HAP-1 (cell line): Measurements from ENCODE around the gene BCAS3.
A peak's percentile ranks its signal among the peaks of the same experiment; 100 is the strongest.

Experiments
- DNase-seq, 2 experiments: peaks; one replicate each; pipeline ENCODE4 v3.0.0-alpha.2; 2016 to 2020; ENCODE audit warnings: low spot score in 2 of 2
- H3K27me3 ChIP-seq: fragments of 250-450 bp; sonication (Bioruptor Pico); 2 replicates; pipeline ENCODE4 v1.5.1; 2020; ENCODE audit warnings: low read depth, mild to moderate bottlenecking, moderate library complexity
- H3K36me3 ChIP-seq: fragments of 250-450 bp; sonication (Bioruptor Pico); replicated peaks from 2 replicates; pipeline ENCODE4 v1.5.1; 2020; ENCODE audit warnings: mild to moderate bottlenecking
- H3K4me1 ChIP-seq: fragments of 250-450 bp; sonication (Bioruptor Pico); 2 replicates; pipeline ENCODE4 v1.5.1; 2020; ENCODE audit warnings: mild to moderate bottlenecking
- H3K4me3 ChIP-seq: fragments of 250-450 bp; sonication (Bioruptor Pico); 2 replicates; pipeline ENCODE4 v1.5.1; 2020; ENCODE audit warnings: mild to moderate bottlenecking, moderate library complexity
- H3K9me3 ChIP-seq: fragments of 250-450 bp; sonication (Bioruptor Pico); 2 replicates; pipeline ENCODE4 v1.5.1; 2020; ENCODE audit warnings: mild to moderate bottlenecking, moderate library complexity
- in situ Hi-C: fragments of 300-500 bp; cut with MboI; formaldehyde crosslinking; loops from 3 replicates; pipeline ENCODE4 v1.14.3; 2020; ENCODE audit warnings: low sequenced_read_pairs, inconsistent platforms, mixed read lengths

Gene BCAS3

GRCh38 chr17:61312406-61313295 lies 635.0 kb downstream of the BCAS3 start:
- Histone ChIP-seq H3K4me1 (no peaks in the 10 kb centered on the region), H3K27me3 (no peaks in the 10 kb centered on the region), H3K4me3 (no peak overlapping the region), H3K9me3 (no peaks in the 10 kb centered on the region), H3K36me3 (no peaks in the 10 kb centered on the region)
- in situ Hi-C loops = no loop called here
- no peak for DNase-seq

GRCh38 chr17:61313461-61314326 lies 636.0 kb downstream of the BCAS3 start:
- in situ Hi-C loops = no loop called here
- Histone ChIP-seq H3K4me1 (no peaks in the 10 kb centered on the region), H3K9me3 (no peaks in the 10 kb centered on the region), H3K27me3 (no peaks in the 10 kb centered on the region), H3K4me3 (no peak overlapping the region), H3K36me3 (no peaks in the 10 kb centered on the region)
- no peak for DNase-seq

- Histone ChIP-seq H3K9me3 (no peaks in the 10 kb centered on the region), H3K36me3 (no peaks in the 10 kb centered on the region), H3K27me3 (no peaks in the 10 kb centered on the region), H3K4me1 (no peaks in the 10 kb centered on the region), H3K4me3 (no peak overlapping the region)
- no peak for DNase-seq
- in situ Hi-C loops = no loop called here
These were observed 636.9 kb downstream of the BCAS3 start for GRCh38 chr17:61314368-61315078.

GRCh38 chr17:61316633-61317032 lies 639.0 kb downstream of the BCAS3 start:
- no peaks in the 10 kb centered on the region for H3K4me1 ChIP-seq
- no peaks in the 10 kb centered on the region for H3K36me3 ChIP-seq
- no peaks in the 10 kb centered on the region for H3K27me3 ChIP-seq
- no peak overlapping the region for H3K4me3 ChIP-seq
- in situ Hi-C loops = no loop called here
- no peaks in the 10 kb centered on the region for H3K9me3 ChIP-seq
- DNase-seq = no peak

GRCh38 chr17:61317779-61318178 lies 640.1 kb downstream of the BCAS3 start:
- Histone ChIP-seq H3K9me3 (no peaks in the 10 kb centered on the region), H3K4me3 (no peak overlapping the region), H3K4me1 (no peaks in the 10 kb centered on the region), H3K36me3 (no peaks in the 10 kb centered on the region), H3K27me3 (no peaks in the 10 kb centered on the region)
- in situ Hi-C loops = no loop called here
- no peak for DNase-seq

GRCh38 chr17:61318684-61319098 lies 641.0 kb downstream of the BCAS3 start:
- DNase-seq = no peak
- Histone ChIP-seq H3K9me3 (no peaks in the 10 kb centered on the region), H3K4me3 (no peak overlapping the region), H3K36me3 (no peaks in the 10 kb centered on the region), H3K27me3 (no peaks in the 10 kb centered on the region), H3K4me1 (peaks cover 5% of the 10 kb centered on the region; the same call in 1 of the 2 replicates)
- in situ Hi-C loops = no loop called here

GRCh38 chr17:61321344-61321743 lies 643.7 kb downstream of the BCAS3 start:
- in situ Hi-C loops = no loop called here
- no peak for DNase-seq
- Histone ChIP-seq H3K36me3 (no peaks in the 10 kb centered on the region), H3K4me1 (peaks cover 5% of the 10 kb centered on the region; the same call in 1 of the 2 replicates), H3K27me3 (no peaks in the 10 kb centered on the region), H3K4me3 (no peak overlapping the region), H3K9me3 (no peaks in the 10 kb centered on the region)

- H3K27me3 ChIP-seq = no peaks in the 10 kb centered on the region
- H3K4me3 ChIP-seq = no peak overlapping the region
- no peaks in the 10 kb centered on the region for H3K36me3 ChIP-seq
- H3K9me3 ChIP-seq = no peaks in the 10 kb centered on the region
- DNase-seq = no peak
- in situ Hi-C loops = no loop called here
- H3K4me1 ChIP-seq = peaks cover 5% of the 10 kb centered on the region; the same call in 1 of the 2 replicates
These were observed 644.8 kb downstream of the BCAS3 start for GRCh38 chr17:61322325-61323002.

GRCh38 chr17:61323003-61323908 lies 645.6 kb downstream of the BCAS3 start:
- DNase-seq = peak; percentile 3 to 22
- Histone ChIP-seq H3K4me3 (no peak overlapping the region), H3K9me3 (no peaks in the 10 kb centered on the region), H3K4me1 (peaks cover 5% of the 10 kb centered on the region; the same call in 1 of the 2 replicates), H3K27me3 (no peaks in the 10 kb centered on the region), H3K36me3 (no peaks in the 10 kb centered on the region)
- in situ Hi-C loops = no loop called here

- Histone ChIP-seq H3K9me3 (no peaks in the 10 kb centered on the region), H3K27me3 (no peaks in the 10 kb centered on the region), H3K36me3 (no peaks in the 10 kb centered on the region), H3K4me3 (no peak overlapping the region), H3K4me1 (peaks cover 5% of the 10 kb centered on the region; the same call in 1 of the 2 replicates)
- in situ Hi-C loops = no loop called here
- DNase-seq = no peak
These were observed 646.5 kb downstream of the BCAS3 start for GRCh38 chr17:61323909-61324868.

GRCh38 chr17:61324950-61325349 lies 647.3 kb downstream of the BCAS3 start:
- Histone ChIP-seq H3K4me3 (no peak overlapping the region), H3K36me3 (no peaks in the 10 kb centered on the region), H3K27me3 (no peaks in the 10 kb centered on the region), H3K4me1 (peaks cover 5% of the 10 kb centered on the region; the same call in 1 of the 2 replicates), H3K9me3 (no peaks in the 10 kb centered on the region)
- DNase-seq = no peak
- in situ Hi-C loops = no loop called here
